ENCODE data around the gene PRMT3. TPM values are rescaled to one million over a fixed set of nuclear protein-coding genes. Genes with fewer than 3 reads are reported as not detected.

Gene PRMT3
- total and polyA plus RNA-seq, 2 of the 4 experiments (the other 2 are of a cell fraction), result 8.8 to 11.3 TPM

- peak overlapping the region; percentile 98 for H3K4me2 ChIP-seq (ENCODE audit: low read depth, low read length)
- peak overlapping the region; percentile 88 for H2AK9ac ChIP-seq (replicated peaks; ENCODE audit: low read depth, low read length, poor library complexity)
- peak overlapping the region; percentile 42 for H2BK5ac ChIP-seq (ENCODE audit: low read depth, low read length, poor library complexity, severe bottlenecking)
- WGBS, 2 experiments (ENCODE audit: extremely low coverage in 2 of 2, insufficient read length in 1 of 2), result 0% methylated on average over 11 of the region's 25 CpGs; no CpG with 5 or more reads in 1 of the 2 experiments
- BruUV-seq (replicated peaks), result no TSS peak
- ChIA-PET POLR2A (ENCODE audit: unreplicated experiment) (no interaction called here), CTCF (no interaction called here)
- no peak overlapping the region for H2BK20ac ChIP-seq (ENCODE audit: low read depth, low read length)
- peak overlapping the region; percentile 61 for H3K14ac ChIP-seq (replicated peaks; ENCODE audit: low read depth, low read length)
- H3K36me3 ChIP-seq (ENCODE audit: control insufficient read depth, insufficient read depth, low read length), result 0 out of 2 replicates have a peak, but pooled peaks cover 1% of the 10 kb centered on the region
- peak overlapping the region; percentile 8; the same call in 1 of the 2 replicates for H3K56ac ChIP-seq (ENCODE audit: extremely low read depth, insufficient read depth, low read length)
- peak overlapping the region; percentile 100 for H2AFZ ChIP-seq (replicated peaks; ENCODE audit: low read length, poor library complexity)
- peak overlapping the region; percentile 7 to 73; a peak in 3 of 4 replicates for H4K8ac ChIP-seq (ENCODE audit: low read depth in 2 of 2, low read length in 2 of 2)
- H3K9me3 ChIP-seq (ENCODE audit: control insufficient read depth, insufficient read depth, low read length), result no peaks in the 10 kb centered on the region
- H2BK120ac ChIP-seq (ENCODE audit: low read depth, low read length), result no peak overlapping the region
- ATAC-seq (ENCODE audit: low read depth) (no peak; the same call in 1 of the 2 replicates), DNase-seq (no peak)
- peaks cover 3% of the 10 kb centered on the region for H3K4me1 ChIP-seq (ENCODE audit: control insufficient read depth, insufficient read depth, low read length)
- in situ Hi-C loops (cut with MboI; ENCODE audit: low sequenced_read_pairs), result no loop called here
- peak overlapping the region; percentile 11 for H4K91ac ChIP-seq (ENCODE audit: insufficient read depth, low read depth, low read length)
- peak overlapping the region; percentile 27 for H4K5ac ChIP-seq (ENCODE audit: low read depth, low read length)
- no peaks in the 10 kb centered on the region for H3K27me3 ChIP-seq (ENCODE audit: control insufficient read depth, insufficient read depth, low read length)
- no peaks in the 10 kb centered on the region for H3K9me1 ChIP-seq (ENCODE audit: insufficient read depth, low read length)
- peak overlapping the region; percentile 86 for H3K23ac ChIP-seq (ENCODE audit: low read depth, low read length)
- H3K4ac ChIP-seq (ENCODE audit: low read depth, low read length), result peak overlapping the region; percentile 67
- H3K79me1 ChIP-seq (ENCODE audit: low read depth in 1 of 2, low read length in 2 of 2), result peaks cover 13 to 15% of the 10 kb centered on the region in 2 experiments; a peak in 3 of 4 replicates
- peak overlapping the region; percentile 90 for H3K9ac ChIP-seq (ENCODE audit: low read depth, low read length)
- peak overlapping the region; percentile 94 for H3K4me3 ChIP-seq (ENCODE audit: insufficient read depth, low read depth, low read length)
- peak overlapping the region; percentile 60 for H3K27ac ChIP-seq (ENCODE audit: insufficient read depth, low read length)
- no peak overlapping the region; the same call in 1 of the 2 replicates for H3K18ac ChIP-seq (ENCODE audit: low read depth, low read length)
- dilution Hi-C loops (cut with HindIII; ENCODE audit: low sequenced_read_pairs, unreplicated experiment), result no loop called here
- intact Hi-C loops (cut with micrococcal nuclease), result no loop called here
- H2BK15ac ChIP-seq (ENCODE audit: low read depth, low read length), result no peak overlapping the region
- H4K20me1 ChIP-seq (ENCODE audit: insufficient read depth, low read length), result no peaks in the 10 kb centered on the region
- H2AK5ac ChIP-seq (ENCODE audit: low read depth, low read length), result peak overlapping the region; percentile 44; the same call in 1 of the 2 replicates
- TF ChIP-seq, protein P1, sequence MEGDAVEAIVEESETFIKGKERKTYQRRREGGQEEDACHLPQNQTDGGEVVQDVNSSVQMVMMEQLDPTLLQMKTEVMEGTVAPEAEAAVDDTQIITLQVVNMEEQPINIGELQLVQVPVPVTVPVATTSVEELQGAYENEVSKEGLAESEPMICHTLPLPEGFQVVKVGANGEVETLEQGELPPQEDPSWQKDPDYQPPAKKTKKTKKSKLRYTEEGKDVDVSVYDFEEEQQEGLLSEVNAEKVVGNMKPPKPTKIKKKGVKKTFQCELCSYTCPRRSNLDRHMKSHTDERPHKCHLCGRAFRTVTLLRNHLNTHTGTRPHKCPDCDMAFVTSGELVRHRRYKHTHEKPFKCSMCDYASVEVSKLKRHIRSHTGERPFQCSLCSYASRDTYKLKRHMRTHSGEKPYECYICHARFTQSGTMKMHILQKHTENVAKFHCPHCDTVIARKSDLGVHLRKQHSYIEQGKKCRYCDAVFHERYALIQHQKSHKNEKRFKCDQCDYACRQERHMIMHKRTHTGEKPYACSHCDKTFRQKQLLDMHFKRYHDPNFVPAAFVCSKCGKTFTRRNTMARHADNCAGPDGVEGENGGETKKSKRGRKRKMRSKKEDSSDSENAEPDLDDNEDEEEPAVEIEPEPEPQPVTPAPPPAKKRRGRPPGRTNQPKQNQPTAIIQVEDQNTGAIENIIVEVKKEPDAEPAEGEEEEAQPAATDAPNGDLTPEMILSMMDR (conservative IDR thresholded peaks at IDR 0.05; ENCODE audit: low read depth, low read length), result no peak
- no peak for TF ChIP-seq NFE2L2 (IDR thresholded peaks at IDR 0.05; ENCODE audit: low read depth, low read length)
- TF ChIP-seq BHLHE40 (IDR thresholded peaks at IDR 0.05; ENCODE audit: low read depth, low read length), result no peak
- no peak for TF ChIP-seq POLR2A (IDR thresholded peaks at IDR 0.05; ENCODE audit: low read depth, low read length)
- no peak for TF ChIP-seq CHD1 (IDR thresholded peaks at IDR 0.05; ENCODE audit: low read depth, low read length)
- TF ChIP-seq MAZ (IDR thresholded peaks at IDR 0.05; ENCODE audit: borderline replicate concordance, low read depth, low read length), result no peak
- TF ChIP-seq RFX5 (IDR thresholded peaks at IDR 0.05; ENCODE audit: low read depth, low read length), result no peak
- no peak for TF ChIP-seq CEBPB (IDR thresholded peaks at IDR 0.05; ENCODE audit: low read depth, low read length)
- TF ChIP-seq FOS (IDR thresholded peaks at IDR 0.05; ENCODE audit: low read depth, low read length), result no peak
- TF ChIP-seq ELK1 (IDR thresholded peaks at IDR 0.05; ENCODE audit: borderline replicate concordance, low read depth, low read length), result no peak
- TF ChIP-seq RCOR1 (IDR thresholded peaks at IDR 0.05; ENCODE audit: insufficient replicate concordance, low read length), result no peak
- TF ChIP-seq, protein P2, sequence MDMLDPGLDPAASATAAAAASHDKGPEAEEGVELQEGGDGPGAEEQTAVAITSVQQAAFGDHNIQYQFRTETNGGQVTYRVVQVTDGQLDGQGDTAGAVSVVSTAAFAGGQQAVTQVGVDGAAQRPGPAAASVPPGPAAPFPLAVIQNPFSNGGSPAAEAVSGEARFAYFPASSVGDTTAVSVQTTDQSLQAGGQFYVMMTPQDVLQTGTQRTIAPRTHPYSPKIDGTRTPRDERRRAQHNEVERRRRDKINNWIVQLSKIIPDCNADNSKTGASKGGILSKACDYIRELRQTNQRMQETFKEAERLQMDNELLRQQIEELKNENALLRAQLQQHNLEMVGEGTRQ (IDR thresholded peaks at IDR 0.05; ENCODE audit: low read depth, low read length), result no peak
- no peak for TF ChIP-seq RAD21 (IDR thresholded peaks at IDR 0.05; ENCODE audit: low read length)
- no peak for TF ChIP-seq MXI1 (IDR thresholded peaks at IDR 0.05; ENCODE audit: borderline replicate concordance, low read depth, low read length)
Observed at GRCh38 chr11:20388096-20389055, 860 bp downstream of the PRMT3 start.
